Mammary epithelial cell (primary cell): ENCODE measurements around the gene SH3RF3.

Experiments used
- EZH2 ChIP-seq: IDR thresholded peaks from 2 replicates; pipeline ENCODE4 v1.6.1; 2012; ENCODE audit warnings: low read length, inconsistent platforms, borderline replicate concordance
- TF ChIP-seq, protein P1 (sequence below), 2 donors: IDR thresholded peaks in 1 of 2; conservative IDR thresholded peaks in 1 of 2; 2 replicates each; pipeline ENCODE4 v1.5.1; 2011 to 2012; ENCODE audit warnings: inconsistent platforms in 2 of 2, low read length in 2 of 2, mild to moderate bottlenecking in 2 of 2, control low read depth in 1 of 2, low read depth in 1 of 2; ENCODE audit not compliant: insufficient read depth in 1 of 2; ENCODE audit errors: extremely low read depth in 1 of 2

DNA sequence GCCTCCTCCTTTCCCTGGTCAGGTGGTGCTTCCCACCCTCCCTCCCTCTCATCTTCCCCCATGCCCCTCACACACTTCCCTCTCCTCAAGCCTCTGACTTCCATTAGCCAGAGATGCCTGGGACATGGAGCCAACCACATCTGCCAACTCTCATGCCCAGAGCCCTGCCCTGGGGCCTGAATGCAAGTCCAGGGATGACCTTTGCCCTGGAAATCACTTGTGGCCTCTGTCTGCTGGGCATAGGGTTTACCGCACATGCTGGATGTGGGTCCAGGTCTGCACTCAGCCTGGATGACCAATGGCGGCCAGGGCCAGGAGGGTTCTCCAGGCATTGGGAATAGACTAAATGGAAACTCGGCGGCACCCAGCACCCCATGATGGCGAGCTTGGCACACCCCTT, 385.9 kb downstream of the SH3RF3 start:
- TF ChIP-seq, protein P1, sequence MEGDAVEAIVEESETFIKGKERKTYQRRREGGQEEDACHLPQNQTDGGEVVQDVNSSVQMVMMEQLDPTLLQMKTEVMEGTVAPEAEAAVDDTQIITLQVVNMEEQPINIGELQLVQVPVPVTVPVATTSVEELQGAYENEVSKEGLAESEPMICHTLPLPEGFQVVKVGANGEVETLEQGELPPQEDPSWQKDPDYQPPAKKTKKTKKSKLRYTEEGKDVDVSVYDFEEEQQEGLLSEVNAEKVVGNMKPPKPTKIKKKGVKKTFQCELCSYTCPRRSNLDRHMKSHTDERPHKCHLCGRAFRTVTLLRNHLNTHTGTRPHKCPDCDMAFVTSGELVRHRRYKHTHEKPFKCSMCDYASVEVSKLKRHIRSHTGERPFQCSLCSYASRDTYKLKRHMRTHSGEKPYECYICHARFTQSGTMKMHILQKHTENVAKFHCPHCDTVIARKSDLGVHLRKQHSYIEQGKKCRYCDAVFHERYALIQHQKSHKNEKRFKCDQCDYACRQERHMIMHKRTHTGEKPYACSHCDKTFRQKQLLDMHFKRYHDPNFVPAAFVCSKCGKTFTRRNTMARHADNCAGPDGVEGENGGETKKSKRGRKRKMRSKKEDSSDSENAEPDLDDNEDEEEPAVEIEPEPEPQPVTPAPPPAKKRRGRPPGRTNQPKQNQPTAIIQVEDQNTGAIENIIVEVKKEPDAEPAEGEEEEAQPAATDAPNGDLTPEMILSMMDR (conservative IDR thresholded peaks at IDR 0.05 in 1 of 2, IDR thresholded peaks at IDR 0.05 in 1 of 2; ENCODE audit: extremely low read depth in 1 of 2, insufficient read depth in 1 of 2, low read depth in 1 of 2, low read length in 2 of 2), result no peak
- TF ChIP-seq EZH2, result no peak
